Bone marrow (tissue), 2 donors: ENCODE results near the gene CST9L.

Experiments used
- DNase-seq, 2 donors: peaks; one replicate each; lab custom pipeline; 2025; lab: John Stamatoyannopoulos, UW

CST9L gene

DNA sequence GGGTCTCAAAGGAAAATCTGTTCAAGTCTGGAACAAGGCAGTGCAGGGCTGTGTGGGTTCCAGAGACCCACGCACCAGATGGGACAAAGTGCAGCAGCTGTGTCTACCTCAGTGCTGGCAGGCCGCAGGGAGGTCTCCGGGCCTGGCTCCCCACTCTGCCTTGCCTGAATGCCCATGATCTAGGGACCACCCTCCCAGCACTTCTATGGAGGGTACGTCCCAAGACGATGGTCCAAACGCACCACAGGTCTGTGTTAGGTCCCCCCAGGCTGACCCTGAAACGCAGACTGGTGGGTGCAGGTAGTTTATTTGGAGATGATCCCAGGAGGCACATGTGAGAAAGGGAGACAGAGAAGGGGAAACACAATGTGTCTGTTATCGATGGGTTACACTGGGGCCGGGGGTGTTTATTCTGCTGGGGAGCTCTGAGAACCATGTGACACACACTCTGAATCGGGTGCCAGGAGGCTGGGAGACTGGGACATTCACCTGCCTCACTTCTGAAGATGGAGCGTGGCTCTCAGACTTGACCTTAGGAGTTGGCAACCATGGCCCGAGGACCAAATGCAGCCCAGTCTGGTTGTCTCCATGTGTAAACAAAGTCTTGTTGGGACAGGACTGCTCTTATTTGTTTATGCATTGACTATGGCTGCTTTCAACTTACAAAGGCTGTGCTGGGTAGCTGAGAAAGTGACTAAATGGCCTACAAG is 21.7 kb downstream of the CST9L start:
- DNase-seq = no peak

DNA sequence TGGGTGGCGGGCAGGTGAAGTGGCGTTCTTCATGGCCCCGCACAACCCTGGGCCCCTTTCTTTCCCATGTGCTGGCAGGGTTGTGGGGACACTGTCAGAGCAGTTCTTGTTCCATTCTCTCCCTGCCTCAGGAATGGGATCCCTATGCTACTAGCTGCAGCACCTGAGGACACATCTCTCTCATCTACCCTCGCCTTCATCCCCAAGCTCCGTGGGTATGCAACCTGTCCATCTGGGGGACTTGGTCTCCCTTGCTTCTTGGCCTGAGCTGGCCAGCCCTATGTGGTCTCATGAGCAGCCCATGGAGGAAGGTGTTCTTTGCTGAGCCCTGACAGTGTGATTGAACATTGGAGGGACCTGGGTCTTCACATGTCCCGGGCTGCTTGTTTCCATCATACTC is 24.2 kb downstream of the CST9L start:
- DNase-seq = no peak

DNA sequence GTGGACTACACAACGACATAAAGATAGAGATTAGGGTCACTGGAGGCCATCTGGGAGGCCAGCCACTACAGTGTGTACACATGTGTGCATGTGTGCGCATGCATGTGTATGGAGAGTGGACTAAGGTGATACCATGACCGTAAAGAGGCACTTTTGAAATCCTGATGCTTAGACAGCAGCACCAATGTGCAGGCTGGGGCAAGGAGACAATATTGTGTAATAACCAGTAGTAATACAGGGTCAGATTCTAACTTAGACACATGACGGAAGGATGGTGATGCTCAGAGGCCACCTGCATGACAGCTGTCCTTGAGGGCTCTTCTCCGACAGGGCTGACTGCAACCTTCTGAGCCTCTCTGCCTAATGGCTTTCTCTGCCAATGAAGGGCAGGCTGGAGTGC is 25.5 kb downstream of the CST9L start:
- no peak for DNase-seq

GRCh38 chr20:23541776-23542175 is 26.5 kb downstream of the CST9L start:
- no peak for DNase-seq

GRCh38 chr20:23541330-23541729 is 27.0 kb downstream of the CST9L start:
- no peak for DNase-seq

DNA sequence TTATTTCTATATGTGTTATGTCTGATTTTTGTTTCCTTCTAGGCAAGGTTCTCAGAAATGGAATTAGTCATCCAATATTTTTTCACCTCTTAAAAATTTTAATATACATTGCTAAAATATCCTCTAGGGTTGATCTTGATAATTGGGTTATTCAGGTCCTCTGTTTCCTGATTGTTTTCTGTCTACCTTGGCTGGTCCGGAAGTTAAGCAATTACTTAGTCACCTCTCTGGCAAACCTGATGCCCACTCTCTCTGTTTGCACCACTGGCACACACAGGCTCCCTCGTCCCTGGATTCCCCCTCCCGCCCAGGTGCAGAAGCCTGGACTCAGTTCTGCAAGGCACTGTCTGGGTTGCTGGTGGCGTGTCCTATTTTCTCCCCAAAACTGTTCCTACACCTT is 27.7 kb downstream of the CST9L start:
- DNase-seq = no peak

DNA sequence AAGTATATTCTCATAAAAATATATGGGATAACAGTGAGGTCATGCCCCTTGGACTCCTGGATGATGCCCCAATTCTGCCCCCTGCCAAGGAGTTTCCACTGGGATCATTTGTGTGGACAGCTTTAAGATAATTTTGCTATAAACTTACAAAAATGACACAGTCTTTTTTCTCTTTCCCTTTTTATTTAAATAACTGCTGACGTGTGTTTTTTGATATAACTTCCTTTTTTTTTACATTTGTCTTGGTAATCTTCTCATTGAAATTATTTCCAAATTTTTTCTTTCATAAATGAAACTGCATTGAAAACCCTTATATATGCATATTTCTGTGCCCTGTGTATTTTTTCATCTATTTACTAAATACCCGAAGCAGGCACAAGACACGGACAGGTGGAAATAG is 31.3 kb downstream of the CST9L start:
- no peak for DNase-seq

GRCh38 chr20:23536328-23536974 is 31.8 kb downstream of the CST9L start:
- DNase-seq = no peak

DNA sequence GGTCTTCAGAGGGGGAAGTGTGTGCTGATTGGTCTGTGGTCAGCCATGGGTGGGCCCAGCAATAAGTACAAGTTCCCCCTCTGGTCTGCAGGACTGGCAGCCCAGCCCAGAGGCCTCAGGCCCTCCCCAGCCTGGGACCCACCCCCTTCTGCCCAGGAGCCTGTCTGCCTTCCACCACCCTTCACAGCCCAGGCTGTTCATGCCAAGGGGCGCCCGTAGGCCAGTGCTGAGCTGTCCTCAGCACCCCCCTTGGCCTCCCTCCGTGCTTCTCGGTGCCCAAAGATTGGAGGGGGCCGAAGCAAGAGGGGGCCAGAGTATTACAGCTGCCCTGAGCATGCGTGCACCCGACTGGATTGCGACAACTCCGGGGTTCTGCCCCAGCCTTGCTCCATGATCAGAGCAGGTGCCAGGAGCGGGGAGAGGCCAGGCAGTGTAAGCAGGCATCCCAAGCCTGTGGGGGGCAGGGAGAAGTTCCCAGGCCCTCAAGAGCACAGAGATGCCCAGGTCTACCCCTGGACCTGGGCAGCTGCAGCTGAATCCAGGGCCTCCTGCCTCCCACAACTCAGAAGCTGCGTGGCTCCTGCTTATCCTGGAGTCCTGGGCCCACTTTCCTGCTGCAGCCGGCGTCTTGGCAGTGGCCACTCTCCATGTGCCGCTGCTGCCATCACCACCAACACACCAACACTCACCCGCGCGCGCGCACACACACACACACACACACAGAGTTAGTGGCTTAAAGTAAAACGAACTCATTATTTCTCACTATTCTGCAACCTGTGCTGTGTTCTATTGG is 33.3 kb downstream of the CST9L start:
- DNase-seq = no peak

- no peak for DNase-seq
Measured at GRCh38 chr20:23533161-23533560, 35.1 kb downstream of the CST9L start.

- no peak for DNase-seq
Measured at GRCh38 chr20:23532533-23532932, 35.8 kb downstream of the CST9L start.

- no peak for DNase-seq
Measured at GRCh38 chr20:23530937-23531567, 37.2 kb downstream of the CST9L start.

DNA sequence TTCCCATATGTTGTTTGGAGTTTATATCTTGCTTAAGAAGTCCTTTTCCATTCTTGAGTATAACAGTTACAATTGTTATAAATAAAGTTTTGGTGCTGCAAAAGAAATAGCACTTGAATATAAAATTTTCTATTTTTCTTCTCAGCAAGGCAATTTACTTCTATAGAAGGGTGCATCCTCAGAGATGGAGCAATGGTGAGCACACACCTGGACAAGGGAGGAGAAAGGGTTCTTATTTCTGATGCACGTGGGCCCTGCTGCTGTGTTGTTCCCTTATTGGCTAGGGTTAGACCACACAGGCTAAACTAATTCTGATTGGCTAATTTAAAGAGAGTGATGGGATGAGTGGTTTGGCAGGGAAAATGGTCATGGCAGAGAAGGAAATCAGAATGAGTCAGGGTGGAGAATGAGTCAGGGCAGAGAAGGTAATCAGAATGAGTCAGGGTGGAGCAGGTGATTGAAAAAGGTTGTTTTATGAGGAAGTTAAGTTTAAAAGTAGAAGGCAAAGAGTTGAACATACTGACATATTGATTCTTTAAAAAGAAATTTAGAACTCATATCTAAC is 39.3 kb downstream of the CST9L start:
- no peak for DNase-seq

DNA sequence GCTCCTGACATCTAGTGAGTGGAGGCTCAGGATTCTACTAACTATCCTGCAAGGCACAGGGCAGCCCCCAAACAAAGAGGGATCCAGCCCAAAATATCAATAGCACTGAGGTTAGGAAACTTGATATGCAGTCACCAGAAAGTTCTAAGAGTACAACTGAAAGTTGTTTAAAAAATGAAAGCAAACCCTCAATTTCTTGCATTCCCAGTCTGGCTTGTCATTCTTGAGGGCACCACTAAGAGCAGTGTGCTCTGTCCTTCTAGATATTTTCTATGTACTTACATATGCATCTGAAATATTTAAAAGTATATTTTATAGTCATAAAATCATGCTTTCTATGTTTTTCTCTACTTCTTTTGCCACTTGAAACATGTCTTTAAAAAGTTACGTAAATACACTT is 41.4 kb downstream of the CST9L start:
- no peak for DNase-seq

- DNase-seq = no peak
Measured at GRCh38 chr20:23524146-23524545, 44.1 kb downstream of the CST9L start.

GRCh38 chr20:23520185-23520584 is 48.1 kb downstream of the CST9L start:
- no peak for DNase-seq

DNA sequence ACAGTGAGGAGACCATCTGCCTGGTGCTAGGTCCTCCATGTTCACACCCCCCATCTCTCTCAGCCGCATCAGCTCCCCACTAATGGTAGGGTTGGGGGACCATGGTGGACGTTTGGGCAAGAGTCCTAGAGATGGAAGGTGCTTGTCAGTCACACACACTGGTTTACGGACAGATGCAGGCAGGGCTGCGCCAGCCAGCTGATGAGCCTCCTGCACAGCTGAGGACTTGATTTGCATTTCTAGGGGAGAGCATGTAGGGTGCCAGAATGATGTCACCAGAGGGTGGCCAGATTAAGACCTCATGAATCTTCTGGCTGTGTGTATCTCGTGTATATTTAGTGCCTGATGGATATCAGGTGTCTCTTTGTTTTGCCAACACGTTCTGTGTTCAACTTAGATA is 48.7 kb downstream of the CST9L start:
- no peak for DNase-seq

- DNase-seq = no peak
Measured at GRCh38 chr20:23517719-23518118, 50.6 kb downstream of the CST9L start.

DNA sequence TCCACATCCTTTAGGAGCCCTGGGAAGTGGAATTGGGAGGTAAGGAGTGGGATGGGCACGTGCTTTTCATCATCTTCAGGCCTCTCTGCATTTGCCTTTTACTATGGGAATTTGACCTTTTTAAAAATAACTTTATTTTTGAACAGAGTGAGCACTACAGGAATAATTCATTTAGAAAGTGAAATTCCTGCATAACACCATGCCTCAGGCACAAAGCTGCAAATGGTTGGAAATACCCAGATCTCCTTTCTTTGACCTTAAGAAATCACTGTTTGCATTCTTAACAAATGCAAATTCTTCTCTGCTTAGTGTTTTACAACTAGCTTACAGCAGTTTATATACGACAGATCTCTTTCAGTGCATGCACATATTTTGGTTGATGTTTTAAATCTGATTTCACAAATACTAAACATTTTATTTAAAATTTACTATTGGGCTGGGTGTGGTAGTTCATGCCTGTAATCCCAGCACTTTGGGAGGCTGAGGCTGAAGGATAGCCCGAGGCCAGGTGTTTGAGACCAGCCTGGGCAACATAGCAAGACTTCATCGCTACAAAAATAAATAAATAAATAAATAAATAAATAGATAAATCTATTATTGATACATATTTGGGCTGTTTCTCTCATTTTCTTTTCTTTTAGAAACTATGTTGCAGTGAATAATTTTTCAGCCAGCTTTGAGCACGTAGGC is 52.9 kb downstream of the CST9L start:
- no peak for DNase-seq

GRCh38 chr20:23514848-23515247 is 53.4 kb downstream of the CST9L start:
- DNase-seq = no peak
